Heart right ventricle (tissue), 16 donors: ENCODE data around the gene RSPRY1. TPM values are rescaled to one million over a fixed set of nuclear protein-coding genes. Genes with fewer than 3 reads are reported as not detected.

Source experiments
- ATAC-seq, 8 donors: fragments of 200-7000 bp; cut with Tn5 transposase; one replicate each; pipeline ENCODE4 v1.9.1; 2020; ENCODE audit warnings: mild to moderate bottlenecking in 8 of 8, moderate library complexity in 8 of 8, moderate number of reproducible peaks in 1 of 8
- DNase-seq, 2 donors: peaks; one replicate each; pipeline ENCODE4 v3.0.0-alpha.2; 2020
- H3K27ac ChIP-seq, 10 donors: fragments of 200-600 bp; sonication (generic) in 2 of 10; one replicate each; pipeline versions ENCODE4 v1.5.0 to v1.8.0; 2020 to 2022; ENCODE audit warnings: mild to moderate bottlenecking in 3 of 10
- H3K27me3 ChIP-seq, 7 donors: fragments of 200-600 bp; one replicate each; pipeline ENCODE4 v1.8.0; 2021 to 2022; ENCODE audit warnings: mild to moderate bottlenecking in 2 of 7
- H3K36me3 ChIP-seq, 9 donors: fragments of 200-600 bp; sonication (generic) in 1 of 9; one replicate each; pipeline versions ENCODE4 v1.5.0 to v1.8.0; 2020 to 2022; ENCODE audit warnings: mild to moderate bottlenecking in 2 of 9
- H3K4me1 ChIP-seq, 9 donors: fragments of 200-600 bp; sonication (generic) in 1 of 9; one replicate each; pipeline versions ENCODE4 v1.5.0 to v1.8.0; 2020 to 2022; ENCODE audit warnings: mild to moderate bottlenecking in 4 of 9
- H3K4me3 ChIP-seq, 10 donors: fragments of 200-600 bp; sonication (generic) in 2 of 10; one replicate each; pipeline versions ENCODE4 v1.5.0 to v1.8.0; 2020 to 2022; ENCODE audit warnings: mild to moderate bottlenecking in 7 of 10, moderate library complexity in 2 of 10
- H3K9me3 ChIP-seq, 11 donors: fragments of 200-600 bp in 10 of 11; sonication (generic) in 2 of 11; one replicate each; pipeline versions ENCODE4 v1.5.0 to v1.8.0; 2013 to 2022; ENCODE audit warnings: mild to moderate bottlenecking in 2 of 11, control low read depth in 1 of 11, moderate library complexity in 1 of 11
- CTCF ChIP-seq, 9 donors: fragments of 200-600 bp; sonication (generic) in 2 of 9; IDR thresholded peaks; one replicate each; pipeline versions ENCODE4 v1.5.0 to v1.8.0; 2021 to 2022; ENCODE audit warnings: antibody characterized with exemption in 9 of 9, mild to moderate bottlenecking in 5 of 9, moderate library complexity in 1 of 9
- WGBS, 2 donors: extraction: QIAGEN DNeasy Blood & Tissue Kit; methylation state at CpG; one replicate each; pipeline ENCODE4 v1.1.7; 2013; ENCODE audit warnings: inconsistent platforms in 1 of 2; 5-methylcytosine and 5-hydroxymethylcytosine counted together
- intact Hi-C, 10 donors: fragments of 100-400 bp; cut with DNase I; formaldehyde crosslinking; loops; one replicate each; pipeline versions ENCODE4 v1.11.1 to v1.14.2; 2022
- polyA plus RNA-seq, 2 donors: library from polyadenylated mRNA; stranded (reverse); fragments of 200-250 nt; gene quantifications; one replicate each; pipeline ENCODE4 v1.2.3, GENCODE V29; 2013
- total RNA-seq, 10 donors: library from RNA; stranded (reverse); fragmentation: NEBNext Ultra II Directional in 3 of 10; extraction: Animal tissue kit (Norgen Biotek cat#: 25700) in 3 of 10; gene quantifications; one replicate each; pipeline versions ENCODE4 v1.2.1 to v1.2.4, GENCODE V29; 2021 to 2023
- donor health status: Arrhythmogenic right ventricular cardiomyopathy.
- donor health status: ischemic (EF 13 %, LVEDD 7.1; RV severe dilation, severe dysfunction).
- donor health status: healthy with polysubstance abuse.
- donor health status: DM: no; HTN: yes; CAD: no.
- donor health status: DM: no; HTN: no; CAD: no.
- donor health status: ischemic (EF 25% LVEDD 6.9; RV normal size, moderate dysfunction).
- donor health status: ischemic (EF 25% LVEDD 5.7; RV mildly dilated, moderate dysfunction).
- donor health status: healthy.
- donor health status: DM: yes; HTN: yes; CAD: no.
- donor health status: Ischemic cardiomyopathy.
- donor health status: ischemic (EF 35%, LVEDD 5.7; RV mildly dilated, moderate dysfunction).
- donor health status: nonischemic (EF 11% LVEDD 7.7; RV severe dilation, severe dysfunction).
- donor health status: DM: yes; HTN: yes; CAD: no.
- donor health status: PGD.
- donor health status: ischemic (EF 29% LVEDD 5.4; RV normal size, mild dysfunction).
- donor health status: nonischemic (EF 23%, LVEDD 6.1; RV moderate dilation, normal function).

RSPRY1 gene
- total and polyA plus RNA-seq, 12 donors: 6.9 to 21.4 (median 16.9) TPM

GRCh38 chr16:57149391-57149790, 36.7 kb upstream of the RSPRY1 start:
- no peak overlapping the region for H3K4me3 ChIP-seq
- peaks cover 0 to 39% (median 17%) of the 10 kb centered on the region in 9 donors for H3K36me3 ChIP-seq
- DNase-seq (no peak), ATAC-seq (no peak)
- H3K9me3 ChIP-seq: no peaks in the 10 kb centered on the region
- 95 to 98% methylated on average over 10 of the region's 10 CpGs for WGBS, 2 donors
- no peaks in the 10 kb centered on the region for H3K27me3 ChIP-seq
- H3K4me1 ChIP-seq: peaks cover 10 to 77% (median 52%) of the 10 kb centered on the region in 9 donors
- intact Hi-C loops: loop anchor here in 3 of 10 donors (5.0 to 10.0 kb wide), 3 partner anchors 42 to 57 kb away; partner anchors contain the start of gene CPNE2 (in 2 of the 3)
- H3K27ac ChIP-seq: peak overlapping the region in 8 of 10 donors; percentile 66 to 85 (median 78)
- TF ChIP-seq CTCF (IDR thresholded peaks at IDR 0.05): no peak

GRCh38 chr16:57150682-57151330, 35.3 kb upstream of the RSPRY1 start:
- peaks cover 0 to 53% (median 20%) of the 10 kb centered on the region in 9 donors for H3K36me3 ChIP-seq
- H3K27me3 ChIP-seq: no peaks in the 10 kb centered on the region
- H3K27ac ChIP-seq: peak overlapping the region in 2 of 10 donors; percentile 9 to 81
- no peak overlapping the region for H3K4me3 ChIP-seq
- ATAC-seq: no peak
- H3K9me3 ChIP-seq: no peaks in the 10 kb centered on the region
- TF ChIP-seq CTCF (IDR thresholded peaks at IDR 0.05): no peak
- WGBS, 2 donors: 88% methylated on average over 9 of the region's 9 CpGs
- peaks cover 7 to 62% (median 38%) of the 10 kb centered on the region in 9 donors for H3K4me1 ChIP-seq
- intact Hi-C loops: loop anchor here in 2 of 10 donors (5.0 to 10.0 kb wide), 3 partner anchors 46 to 286 kb away; partner anchors contain the start of genes CPNE2 (in 1 of the 2) and SLC12A3 (in 1 of the 2)
- no peak for DNase-seq

- no peaks in the 10 kb centered on the region for H3K27me3 ChIP-seq
- intact Hi-C loops: loop anchor here in 2 of 10 donors (5.0 to 10.0 kb wide), 3 partner anchors 47 to 287 kb away; partner anchors contain the start of genes CPNE2 (in 1 of the 2) and SLC12A3 (in 1 of the 2)
- 67 to 75% methylated on average over 2 of the region's 2 CpGs for WGBS, 2 donors
- ATAC-seq (peak in 1 of 8 donors; percentile 21), DNase-seq (no peak)
- peaks cover 0 to 59% (median 20%) of the 10 kb centered on the region in 9 donors for H3K36me3 ChIP-seq
- peaks cover 6 to 57% (median 35%) of the 10 kb centered on the region in 9 donors for H3K4me1 ChIP-seq
- no peaks in the 10 kb centered on the region for H3K9me3 ChIP-seq
- TF ChIP-seq CTCF (IDR thresholded peaks at IDR 0.05): no peak
- no peak overlapping the region for H3K4me3 ChIP-seq
- peak overlapping the region in 2 of 10 donors; percentile 1 to 15 for H3K27ac ChIP-seq
Observed at GRCh38 chr16:57151369-57151768, 34.8 kb upstream of the RSPRY1 start.

GRCh38 chr16:57152096-57153093, 33.7 kb upstream of the RSPRY1 start:
- no peak for TF ChIP-seq CTCF (IDR thresholded peaks at IDR 0.05)
- DNase-seq (no peak), ATAC-seq (no peak)
- intact Hi-C loops: loop anchor here in 2 of 10 donors (5.0 to 10.0 kb wide), 3 partner anchors 48 to 288 kb away; partner anchors contain the start of genes CPNE2 (in 1 of the 2) and SLC12A3 (in 1 of the 2)
- H3K27me3 ChIP-seq: no peaks in the 10 kb centered on the region
- 78 to 81% methylated on average over 4 of the region's 4 CpGs for WGBS, 2 donors
- H3K9me3 ChIP-seq: no peaks in the 10 kb centered on the region
- H3K4me3 ChIP-seq: no peak overlapping the region
- H3K4me1 ChIP-seq: peaks cover 2 to 47% (median 25%) of the 10 kb centered on the region in 9 donors
- H3K36me3 ChIP-seq: peaks cover 0 to 69% (median 20%) of the 10 kb centered on the region in 9 donors
- H3K27ac ChIP-seq: no peak overlapping the region
